H1 (cell line): ENCODE measurements around the gene MED6. TPM values are rescaled to one million over a fixed set of nuclear protein-coding genes. Genes with fewer than 3 reads are reported as not detected.
A peak's percentile ranks its signal among the peaks of the same experiment; 100 is the strongest.

Source experiments
- CTCF ChIA-PET: fragments of 300-600 bp; sonication (Branson Sonifier 250); formaldehyde crosslinking; loops from one replicate; lab custom pipeline; 2021; ENCODE audit not compliant: partially characterized antibody; lab: Charles Lee
- POLR2A ChIA-PET: fragments of 300-600 bp; sonication (Branson Sonifier 250); formaldehyde crosslinking; loops from one replicate; lab custom pipeline; 2021; ENCODE audit warnings: inconsistent platforms; ENCODE audit not compliant: partially characterized antibody; lab: Charles Lee
- DNase-seq, 2 experiments: peaks; one replicate each; pipeline versions ENCODE4 v3.0.0 to v3.0.0-alpha.2; 2010 to 2022; ENCODE audit warnings: low spot score in 2 of 2, low read depth in 1 of 2, mixed read lengths in 1 of 2
- FAIRE-seq: peaks from 2 replicates; lab custom pipeline; 2011; peaks lifted over from hg19 to GRCh38; lab: Jason Lieb, UNC
- H2AFZ ChIP-seq: 2 replicates; pipeline ENCODE4 v1.8.1; 2012; ENCODE audit warnings: low read length, inconsistent platforms
- H2AK5ac ChIP-seq: 2 replicates; pipeline ENCODE4 v1.6.1; 2013; ENCODE audit warnings: low read depth, low read length
- H2BK120ac ChIP-seq: replicated peaks from 2 replicates; pipeline ENCODE3; 2013; ENCODE audit warnings: low read depth, low read length, inconsistent platforms
- H2BK12ac ChIP-seq: 2 replicates; pipeline ENCODE4 v1.6.1; 2013; ENCODE audit warnings: low read depth, low read length
- H2BK15ac ChIP-seq: 2 replicates; pipeline ENCODE4 v1.6.1; 2013; ENCODE audit warnings: low read length
- H2BK20ac ChIP-seq: 2 replicates; pipeline ENCODE4 v1.6.1; 2013; ENCODE audit warnings: low read length
- H2BK5ac ChIP-seq: 2 replicates; pipeline ENCODE4 v1.6.1; 2013; ENCODE audit warnings: low read depth, low read length
- H3K14ac ChIP-seq: 2 replicates; pipeline ENCODE4 v1.6.1; 2013; ENCODE audit warnings: inconsistent platforms; ENCODE audit not compliant: insufficient read length
- H3K18ac ChIP-seq: 2 replicates; pipeline ENCODE4 v1.6.1; 2013; ENCODE audit warnings: low read length; ENCODE audit errors: extremely low read depth
- H3K23ac ChIP-seq: 2 replicates; pipeline ENCODE4 v1.6.1; 2013; ENCODE audit warnings: inconsistent platforms; ENCODE audit not compliant: insufficient read length
- H3K23me2 ChIP-seq: 2 replicates; pipeline ENCODE4 v1.6.1; 2013; ENCODE audit warnings: low read depth, low read length
- H3K27ac ChIP-seq: 2 replicates; pipeline ENCODE4 v1.6.1; 2011; ENCODE audit warnings: low read depth, low read length, inconsistent platforms
- H3K27me3 ChIP-seq, 4 experiments: replicated peaks in 1 of 4; 1 replicate in 1 of 4; 2 replicates in 3 of 4; pipeline versions ENCODE4 v1.6.1 to v1.8.1; 2011 to 2013; ENCODE audit warnings: low read length in 3 of 4, mild to moderate bottlenecking in 3 of 4, inconsistent platforms in 2 of 4, mixed read lengths in 2 of 4, moderate library complexity in 1 of 4; ENCODE audit not compliant: control insufficient read depth in 3 of 4, insufficient read depth in 3 of 4; ENCODE audit errors: extremely low read depth in 1 of 4
- H3K36me3 ChIP-seq, 4 experiments: 2 replicates each; pipeline versions ENCODE4 v1.6.1 to v1.8.1; 2011 to 2013; ENCODE audit warnings: mild to moderate bottlenecking in 4 of 4, low read length in 3 of 4, moderate library complexity in 2 of 4, control low read depth in 1 of 4, inconsistent platforms in 1 of 4; ENCODE audit not compliant: insufficient read depth in 4 of 4, control insufficient read depth in 2 of 4
- H3K4ac ChIP-seq: replicated peaks from 2 replicates; pipeline ENCODE3; 2013; ENCODE audit warnings: low read length, low read depth, mixed read lengths, inconsistent platforms; ENCODE audit not compliant: insufficient read length
- H3K4me1 ChIP-seq, 4 experiments: replicated peaks in 1 of 4; 1 replicate in 1 of 4; 2 replicates in 3 of 4; pipeline versions ENCODE4 v1.6.1 to v1.8.1; 2011 to 2013; ENCODE audit warnings: low read length in 3 of 4, inconsistent platforms in 2 of 4, mixed read lengths in 1 of 4; ENCODE audit not compliant: insufficient read depth in 4 of 4, control insufficient read depth in 3 of 4
- H3K4me2 ChIP-seq, 2 experiments: 2 replicates each; pipeline versions ENCODE4 v1.6.1 to v1.8.1; 2011 to 2013; ENCODE audit warnings: low read depth in 2 of 2, low read length in 2 of 2, control low read depth in 1 of 2, inconsistent platforms in 1 of 2, mild to moderate bottlenecking in 1 of 2; ENCODE audit not compliant: insufficient read depth in 1 of 2
- H3K4me3 ChIP-seq, 4 experiments: fragments of 200-600, 300-600 bp in 1 of 4; sonication (generic), shearing (Covaris generic), sonication (Bioruptor Twin) in 1 of 4; 2 replicates each; pipeline versions ENCODE4 v1.5.1 to v1.8.1; 2011 to 2016; ENCODE audit warnings: low read length in 4 of 4, low read depth in 3 of 4, control low read depth in 2 of 4, inconsistent platforms in 2 of 4, mild to moderate bottlenecking in 2 of 4, mixed read lengths in 1 of 4, moderate library complexity in 1 of 4; ENCODE audit not compliant: insufficient read depth in 2 of 4; ENCODE audit errors: extremely low read depth in 1 of 4
- H3K56ac ChIP-seq: replicated peaks from 2 replicates; pipeline ENCODE3; 2013; ENCODE audit warnings: low read depth, mild to moderate bottlenecking, mixed read lengths, low read length, inconsistent platforms; ENCODE audit not compliant: insufficient read length
- H3K79me1 ChIP-seq: 2 replicates; pipeline ENCODE4 v1.6.1; 2013; ENCODE audit warnings: low read depth, low read length, control low read depth
- H3K79me2 ChIP-seq, 2 experiments: 2 replicates each; pipeline versions ENCODE4 v1.6.1 to v1.8.1; 2012 to 2013; ENCODE audit warnings: low read length in 2 of 2, mild to moderate bottlenecking in 2 of 2, inconsistent platforms in 1 of 2; ENCODE audit not compliant: insufficient read depth in 2 of 2, control insufficient read depth in 1 of 2
- H3K9ac ChIP-seq, 4 experiments: replicated peaks in 1 of 4; 1 replicate in 1 of 4; 2 replicates in 3 of 4; pipeline versions ENCODE4 v1.6.1 to v1.8.1; 2011 to 2013; ENCODE audit warnings: low read depth in 3 of 4, low read length in 3 of 4, control low read depth in 2 of 4, mild to moderate bottlenecking in 2 of 4, moderate library complexity in 2 of 4, inconsistent platforms in 1 of 4; ENCODE audit errors: extremely low read depth in 1 of 4
- H3K9me3 ChIP-seq, 2 experiments: 2 replicates each; pipeline versions ENCODE4 v1.6.1 to v1.8.1; 2012 to 2013; ENCODE audit warnings: mild to moderate bottlenecking in 2 of 2, moderate library complexity in 2 of 2, control low read depth in 1 of 2, inconsistent platforms in 1 of 2, low read depth in 1 of 2, low read length in 1 of 2, mixed read lengths in 1 of 2; ENCODE audit not compliant: insufficient read depth in 2 of 2
- H4K20me1 ChIP-seq, 2 experiments: replicated peaks in 1 of 2; 2 replicates each; pipeline versions ENCODE3 to v1.8.1; 2011 to 2013; ENCODE audit warnings: inconsistent platforms in 2 of 2, low read length in 2 of 2, mild to moderate bottlenecking in 1 of 2; ENCODE audit not compliant: insufficient read depth in 2 of 2, control insufficient read depth in 1 of 2
- H4K5ac ChIP-seq: 2 replicates; pipeline ENCODE4 v1.6.1; 2013; ENCODE audit warnings: low read length, low read depth, mixed read lengths, inconsistent platforms; ENCODE audit not compliant: insufficient read length
- H4K8ac ChIP-seq: 2 replicates; pipeline ENCODE4 v1.8.0; 2013; ENCODE audit warnings: mild to moderate bottlenecking, moderate library complexity, low read length, inconsistent platforms; ENCODE audit not compliant: insufficient read depth; ENCODE audit errors: extremely low read depth
- H4K91ac ChIP-seq: replicated peaks from 2 replicates; pipeline ENCODE3; 2013; ENCODE audit warnings: low read length, mixed read lengths, inconsistent platforms; ENCODE audit not compliant: insufficient read length
- KDM4A ChIP-seq: IDR thresholded peaks from one replicate; pipeline ENCODE4 v1.7.1; 2012; ENCODE audit warnings: low read depth, mild to moderate bottlenecking, moderate library complexity, low read length, inconsistent platforms; ENCODE audit not compliant: severe bottlenecking
- POU5F1 ChIP-seq: IDR thresholded peaks from 2 replicates; pipeline ENCODE4 v1.6.1; 2011; ENCODE audit warnings: low read depth, mild to moderate bottlenecking, low read length, moderate library complexity
- RAD21 ChIP-seq, 2 experiments: IDR thresholded peaks in 1 of 2; conservative IDR thresholded peaks in 1 of 2; 2 replicates each; pipeline ENCODE4 v1.6.1; 2011; ENCODE audit warnings: low read depth in 2 of 2, low read length in 2 of 2, improper control_type of control experiment in 1 of 2, inconsistent platforms in 1 of 2, mild to moderate bottlenecking in 1 of 2, moderate library complexity in 1 of 2
- WGBS, 2 experiments: shearing (Covaris generic) in 1 of 2; methylation state at CpG; one replicate each; pipeline versions ENCODE4 v1.1.6 to v1.1.7; 2013 to 2015; ENCODE audit warnings: low lambda C conversion rate in 2 of 2, mixed read lengths in 2 of 2, inconsistent platforms in 1 of 2, low coverage in 1 of 2, missing lambda C conversion rate in 1 of 2; ENCODE audit not compliant: insufficient replicate concordance in 2 of 2, insufficient coverage in 1 of 2, insufficient read length in 1 of 2; ENCODE audit errors: extremely low coverage in 1 of 2, missing lambda C conversion rate in 1 of 2; 5-methylcytosine and 5-hydroxymethylcytosine counted together
- polyA plus RNA-seq, 7 experiments: library from polyadenylated mRNA; depleted of rRNA in 3 of 7; stranded (reverse) in 5 of 7; unstranded in 2 of 7; fragments of >200 nt in 5 of 7; fragments of 200-250 nt in 2 of 7; gene quantifications; 1 replicate in 5 of 7; 2 replicates in 1 of 7; 4 replicates in 1 of 7; pipeline versions ENCODE4 v1.2.1 to v1.2.3, GENCODE V29; 2011 to 2013; ENCODE audit warnings: missing spikeins in 2 of 7, mixed read lengths in 2 of 7
- total RNA-seq: library from RNA; stranded (reverse); fragmentation: NEBNext Ultra II Directional; extraction: Animal tissue kit (Norgen Biotek cat#: 25700); gene quantifications from 2 replicates; pipeline ENCODE4 v1.2.1, GENCODE V29; 2021

Gene MED6
- total and polyA plus RNA-seq, 2 of the 8 experiments (the other 6 are each of a cell fraction or from before 2014, with no cell fraction given) = 33.1 to 39.7 TPM

DNA sequence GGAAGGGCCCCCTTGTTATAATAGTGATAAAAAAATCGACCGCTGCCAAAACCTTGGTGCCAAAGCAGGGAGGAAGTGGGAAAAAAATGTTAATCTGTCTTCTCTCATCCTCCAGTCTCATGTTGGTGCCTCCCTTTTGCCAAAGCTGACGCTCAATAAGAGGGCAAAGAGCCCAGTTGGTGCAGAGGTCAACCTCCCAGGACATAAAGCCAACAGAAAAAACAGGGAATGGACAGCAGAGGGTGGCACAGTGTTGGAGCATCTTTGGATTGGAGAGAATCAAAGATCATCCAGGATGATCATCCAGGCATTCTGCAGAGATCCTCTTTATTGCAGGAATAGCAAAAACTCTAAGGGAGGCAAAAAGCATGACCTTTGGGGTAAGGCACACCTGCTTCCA is 31.5 kb upstream of the MED6 start:
- Histone ChIP-seq H3K23me2 (no peaks in the 10 kb centered on the region), H2BK12ac (no peak overlapping the region), H2AFZ (no peak overlapping the region), H2BK15ac (no peak overlapping the region), H3K4me1 (peaks cover 0 to 4% (median 0%) of the 10 kb centered on the region in 4 experiments; a peak in 1 of 7 replicates), H4K91ac (no peak overlapping the region), H3K27ac (no peak overlapping the region), H2BK20ac (no peak overlapping the region), H3K4me2 (no peak overlapping the region), H3K4ac (no peak overlapping the region), H3K56ac (no peak overlapping the region), H4K8ac (no peak overlapping the region), H3K9ac (no peak overlapping the region), H2BK5ac (no peak overlapping the region), H2AK5ac (no peak overlapping the region), H3K14ac (no peak overlapping the region), H2BK120ac (no peak overlapping the region), H3K36me3 (peaks cover 0 to 4% (median 0%) of the 10 kb centered on the region in 4 experiments; a peak in 2 of 8 replicates), H3K79me2 (no peaks in the 10 kb centered on the region), H4K5ac (no peak overlapping the region), H3K9me3 (peaks cover 0 to 10% of the 10 kb centered on the region in 2 experiments; a peak in 1 of 4 replicates), H3K18ac (no peak overlapping the region), H3K23ac (no peak overlapping the region), H3K79me1 (no peaks in the 10 kb centered on the region), H3K27me3 (no peaks in the 10 kb centered on the region), H3K4me3 (no peak overlapping the region), H4K20me1 (no peaks in the 10 kb centered on the region)
- CTCF ChIA-PET = interaction anchor here (1.0 to 5.5 kb wide), 3 partner anchors 8 to 185 kb away, joined by 4 to 43 read pairs (median 5); no protein-coding TSS in a partner anchor
- no peak for DNase-seq
- POLR2A ChIA-PET = interaction anchor here (1.3 kb wide), 1 partner anchor 15 kb away, joined by 4 read pairs; no protein-coding TSS in a partner anchor
- TF ChIP-seq POU5F1 (no peak), KDM4A (no peak), RAD21 (IDR thresholded peaks at IDR 0.05 in 1 of 2, conservative IDR thresholded peaks at IDR 0.05 in 1 of 2; ENCODE audit: low read depth in 2 of 2, low read length in 2 of 2) (0 out of 4 replicates have a peak, but pooled peaks have one; percentile 4 to 5)
- FAIRE-seq = no peak
- WGBS, 2 experiments = 89% methylated on average over 3 of the region's 3 CpGs; no CpG with 5 or more reads in 1 of the 2 experiments
